ENCODE measurements around the gene RAB29.

RAB29 gene

DNA sequence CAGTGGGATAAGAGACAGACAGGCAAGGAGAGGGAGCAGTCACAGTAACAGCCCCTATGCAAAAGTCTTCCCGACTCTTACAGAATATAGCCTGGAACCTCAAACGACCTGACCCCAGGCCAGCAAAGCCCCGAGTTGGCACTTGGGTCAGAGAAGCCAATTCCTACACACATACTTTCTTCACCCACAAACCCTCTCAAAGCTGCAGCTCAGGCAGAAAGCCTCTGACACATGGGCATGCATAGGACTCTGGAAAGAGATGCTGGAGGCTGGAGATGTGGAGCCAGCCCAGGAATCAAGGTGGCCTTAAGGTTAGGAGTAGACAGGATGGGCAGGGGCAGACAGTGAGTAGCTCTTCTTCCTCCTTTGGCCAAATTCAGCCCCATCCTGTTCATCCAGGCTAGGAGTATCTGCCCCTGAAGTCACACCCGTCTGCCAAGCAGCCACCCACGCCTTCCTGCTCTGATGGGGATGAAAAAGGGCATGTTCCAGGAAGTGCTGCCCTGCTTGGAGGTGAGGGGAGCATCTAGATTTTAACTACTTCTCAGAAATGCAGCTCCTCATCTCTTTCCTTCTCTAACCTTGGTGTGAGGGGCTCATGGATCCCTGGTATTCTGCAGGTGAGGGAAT is 29.9 kb upstream of the RAB29 start:
- WGBS (ENCODE audit: insufficient coverage): 74% methylated on average over 4 of the region's 5 CpGs
- ChIA-PET CTCF (interaction anchor here (0.7 to 3.2 kb wide), 6 partner anchors 10 to 172 kb away, joined by 3 to 23 read pairs (median 10); no protein-coding TSS in a partner anchor), POLR2A (no interaction called here)
- Histone ChIP-seq H3K4me1 (ENCODE audit: control extremely low read depth in 1 of 4, control insufficient read depth in 4 of 4, insufficient read depth in 4 of 4, low read length in 3 of 4) (peaks cover 0 to 8% (median 0%) of the 10 kb centered on the region in 4 experiments), H3K9me3 (ENCODE audit: control extremely low read depth in 1 of 5, control insufficient read depth in 4 of 5, insufficient read depth in 2 of 5, low read depth in 1 of 5, low read length in 4 of 5) (no peaks in the 10 kb centered on the region), H3K27me3 (replicated peaks in 2 of 5; ENCODE audit: control insufficient read depth in 4 of 5, insufficient read depth in 5 of 5, low read length in 4 of 5) (no peaks in the 10 kb centered on the region), H3K27ac (ENCODE audit: insufficient read depth in 1 of 2, low read depth in 1 of 2, low read length in 2 of 2, poor library complexity in 1 of 2, severe bottlenecking in 2 of 2) (no peak overlapping the region), H3K36me3 (ENCODE audit: control insufficient read depth in 4 of 4, insufficient read depth in 4 of 4, low read length in 3 of 4) (peaks cover 0 to 14% (median 6%) of the 10 kb centered on the region in 4 experiments), H3K4me3 (ENCODE audit: control insufficient read depth in 1 of 7, extremely low read depth in 1 of 7, insufficient read depth in 4 of 7, low read depth in 2 of 7, low read length in 6 of 7) (no peak overlapping the region)
- DNase-seq: peak in 1 of 3 donors; percentile 9

DNA sequence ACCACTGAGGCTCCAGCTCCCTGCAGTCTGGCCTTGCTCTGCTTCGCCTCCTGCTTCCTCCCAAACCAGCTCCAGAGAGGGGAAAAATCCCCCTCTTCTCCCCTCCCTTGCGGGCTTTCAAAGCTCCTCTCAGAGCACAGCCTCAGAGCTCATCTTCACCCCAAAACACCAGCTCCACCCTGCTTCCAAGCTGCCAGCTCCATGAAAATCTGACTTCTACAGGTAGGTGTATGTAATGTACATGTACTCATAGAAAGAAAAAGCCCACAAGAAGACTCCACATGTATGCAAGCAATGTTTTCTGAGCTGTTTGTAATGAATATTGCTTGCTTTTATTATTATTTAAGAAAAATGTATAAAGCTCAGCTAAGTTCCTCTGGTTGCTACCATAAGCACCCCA is 29.3 kb upstream of the RAB29 start:
- H3K4me1 ChIP-seq (ENCODE audit: control extremely low read depth in 1 of 4, control insufficient read depth in 4 of 4, insufficient read depth in 4 of 4, low read length in 3 of 4): peaks cover 0 to 8% (median 0%) of the 10 kb centered on the region in 4 experiments
- CTCF ChIA-PET: interaction anchor here (0.7 to 3.2 kb wide), 5 partner anchors 10 to 173 kb away, joined by 3 to 23 read pairs (median 10); no protein-coding TSS in a partner anchor
- 100% methylated on average over 1 of the region's 2 CpGs for WGBS (ENCODE audit: insufficient coverage)
- no peak overlapping the region for H3K4me3 ChIP-seq (ENCODE audit: control insufficient read depth in 1 of 7, extremely low read depth in 1 of 7, insufficient read depth in 4 of 7, low read depth in 2 of 7, low read length in 6 of 7)
- H3K36me3 ChIP-seq (ENCODE audit: control insufficient read depth in 4 of 4, insufficient read depth in 4 of 4, low read length in 3 of 4): peaks cover 0 to 15% (median 6%) of the 10 kb centered on the region in 4 experiments
- no peaks in the 10 kb centered on the region for H3K9me3 ChIP-seq (ENCODE audit: control extremely low read depth in 1 of 5, control insufficient read depth in 4 of 5, insufficient read depth in 2 of 5, low read depth in 1 of 5, low read length in 4 of 5)
- H3K27ac ChIP-seq (ENCODE audit: insufficient read depth in 1 of 2, low read depth in 1 of 2, low read length in 2 of 2, poor library complexity in 1 of 2, severe bottlenecking in 2 of 2): no peak overlapping the region
- POLR2A ChIA-PET: no interaction called here
- no peak for DNase-seq
- H3K27me3 ChIP-seq (replicated peaks in 2 of 5; ENCODE audit: control insufficient read depth in 4 of 5, insufficient read depth in 5 of 5, low read length in 4 of 5): no peaks in the 10 kb centered on the region

GRCh38 chr1:205803986-205804385 is 28.7 kb upstream of the RAB29 start:
- ChIA-PET CTCF (interaction anchor here (1.6 to 3.2 kb wide), 4 partner anchors 9 to 173 kb away, joined by 10 to 23 read pairs (median 10); no protein-coding TSS in a partner anchor), POLR2A (no interaction called here)
- Histone ChIP-seq H3K27ac (ENCODE audit: insufficient read depth in 1 of 2, low read depth in 1 of 2, low read length in 2 of 2, poor library complexity in 1 of 2, severe bottlenecking in 2 of 2) (no peak overlapping the region), H3K4me3 (ENCODE audit: control insufficient read depth in 1 of 7, extremely low read depth in 1 of 7, insufficient read depth in 4 of 7, low read depth in 2 of 7, low read length in 6 of 7) (no peak overlapping the region), H3K36me3 (ENCODE audit: control insufficient read depth in 4 of 4, insufficient read depth in 4 of 4, low read length in 3 of 4) (peaks cover 2 to 17% (median 8%) of the 10 kb centered on the region in 4 experiments), H3K4me1 (ENCODE audit: control extremely low read depth in 1 of 4, control insufficient read depth in 4 of 4, insufficient read depth in 4 of 4, low read length in 3 of 4) (peaks cover 0 to 8% (median 0%) of the 10 kb centered on the region in 4 experiments), H3K9me3 (ENCODE audit: control extremely low read depth in 1 of 5, control insufficient read depth in 4 of 5, insufficient read depth in 2 of 5, low read depth in 1 of 5, low read length in 4 of 5) (no peaks in the 10 kb centered on the region), H3K27me3 (replicated peaks in 2 of 5; ENCODE audit: control insufficient read depth in 4 of 5, insufficient read depth in 5 of 5, low read length in 4 of 5) (no peaks in the 10 kb centered on the region)
- 67% methylated on average over 1 of the region's 4 CpGs for WGBS (ENCODE audit: insufficient coverage)
- no peak for DNase-seq

DNA sequence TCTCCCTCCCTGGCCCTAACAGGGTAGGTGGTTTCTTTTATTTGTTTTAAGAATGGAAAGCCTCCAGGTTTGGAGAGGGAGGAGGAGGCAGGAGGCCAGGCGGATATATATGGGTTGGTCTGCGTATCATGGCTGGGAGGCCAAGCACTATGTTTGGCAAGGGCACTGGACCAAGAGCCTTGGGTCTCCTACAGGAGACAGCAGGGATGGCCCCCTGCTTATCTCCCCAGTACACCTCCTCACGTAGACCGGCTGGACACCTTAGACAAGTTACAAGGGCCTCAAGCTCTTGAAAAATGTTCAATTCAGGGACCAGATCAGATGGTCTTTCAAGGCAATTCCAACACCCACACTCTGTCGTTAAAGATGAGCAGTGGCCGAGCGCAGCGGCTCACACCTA is 26.8 kb upstream of the RAB29 start:
- DNase-seq: no peak
- peaks cover 0 to 8% (median 0%) of the 10 kb centered on the region in 4 experiments for H3K4me1 ChIP-seq (ENCODE audit: control extremely low read depth in 1 of 4, control insufficient read depth in 4 of 4, insufficient read depth in 4 of 4, low read length in 3 of 4)
- ChIA-PET POLR2A (no interaction called here), CTCF (interaction anchor here (0.9 to 1.7 kb wide), 2 partner anchors 11 to 175 kb away, joined by 3 to 6 read pairs; no protein-coding TSS in a partner anchor)
- peaks cover 2 to 36% (median 16%) of the 10 kb centered on the region in 4 experiments for H3K36me3 ChIP-seq (ENCODE audit: control insufficient read depth in 4 of 4, insufficient read depth in 4 of 4, low read length in 3 of 4)
- no peak overlapping the region for H3K27ac ChIP-seq (ENCODE audit: insufficient read depth in 1 of 2, low read depth in 1 of 2, low read length in 2 of 2, poor library complexity in 1 of 2, severe bottlenecking in 2 of 2)
- H3K9me3 ChIP-seq (ENCODE audit: control extremely low read depth in 1 of 5, control insufficient read depth in 4 of 5, insufficient read depth in 2 of 5, low read depth in 1 of 5, low read length in 4 of 5): no peaks in the 10 kb centered on the region
- no peaks in the 10 kb centered on the region for H3K27me3 ChIP-seq (replicated peaks in 2 of 5; ENCODE audit: control insufficient read depth in 4 of 5, insufficient read depth in 5 of 5, low read length in 4 of 5)
- WGBS (ENCODE audit: insufficient coverage): 94% methylated on average over 4 of the region's 8 CpGs
- no peak overlapping the region for H3K4me3 ChIP-seq (ENCODE audit: control insufficient read depth in 1 of 7, extremely low read depth in 1 of 7, insufficient read depth in 4 of 7, low read depth in 2 of 7, low read length in 6 of 7)

- DNase-seq: no peak
- Histone ChIP-seq H3K36me3 (ENCODE audit: control insufficient read depth in 4 of 4, insufficient read depth in 4 of 4, low read length in 3 of 4) (peaks cover 5 to 46% (median 19%) of the 10 kb centered on the region in 4 experiments), H3K27ac (ENCODE audit: insufficient read depth in 1 of 2, low read depth in 1 of 2, low read length in 2 of 2, poor library complexity in 1 of 2, severe bottlenecking in 2 of 2) (no peak overlapping the region), H3K27me3 (replicated peaks in 2 of 5; ENCODE audit: control insufficient read depth in 4 of 5, insufficient read depth in 5 of 5, low read length in 4 of 5) (no peaks in the 10 kb centered on the region), H3K9me3 (ENCODE audit: control extremely low read depth in 1 of 5, control insufficient read depth in 4 of 5, insufficient read depth in 2 of 5, low read depth in 1 of 5, low read length in 4 of 5) (no peaks in the 10 kb centered on the region), H3K4me3 (ENCODE audit: control insufficient read depth in 1 of 7, extremely low read depth in 1 of 7, insufficient read depth in 4 of 7, low read depth in 2 of 7, low read length in 6 of 7) (no peak overlapping the region), H3K4me1 (ENCODE audit: control extremely low read depth in 1 of 4, control insufficient read depth in 4 of 4, insufficient read depth in 4 of 4, low read length in 3 of 4) (peaks cover 0 to 8% (median 0%) of the 10 kb centered on the region in 4 experiments)
- POLR2A ChIA-PET: no interaction called here
- 100% methylated on average over 3 of the region's 7 CpGs for WGBS (ENCODE audit: insufficient coverage)
- CTCF ChIA-PET: interaction anchor here (0.9 to 1.7 kb wide), 3 partner anchors 10 to 176 kb away, joined by 3 to 6 read pairs (median 6); no protein-coding TSS in a partner anchor
These were observed 25.9 kb upstream of the RAB29 start for GRCh38 chr1:205800981-205801703.

GRCh38 chr1:205800427-205800826 is 25.1 kb upstream of the RAB29 start:
- 98% methylated on average over 6 of the region's 7 CpGs for whole genome bisulfite sequencing (ENCODE audit: insufficient coverage)
- Histone ChIP-seq H3K36me3 (ENCODE audit: control insufficient read depth in 4 of 4, insufficient read depth in 4 of 4, low read length in 3 of 4) (peaks cover 5 to 53% (median 24%) of the 10 kb centered on the region in 4 experiments), H3K9me3 (ENCODE audit: control extremely low read depth in 1 of 5, control insufficient read depth in 4 of 5, insufficient read depth in 2 of 5, low read depth in 1 of 5, low read length in 4 of 5) (no peaks in the 10 kb centered on the region), H3K27ac (ENCODE audit: insufficient read depth in 1 of 2, low read depth in 1 of 2, low read length in 2 of 2, poor library complexity in 1 of 2, severe bottlenecking in 2 of 2) (no peak overlapping the region), H3K4me3 (ENCODE audit: control insufficient read depth in 1 of 7, extremely low read depth in 1 of 7, insufficient read depth in 4 of 7, low read depth in 2 of 7, low read length in 6 of 7) (no peak overlapping the region), H3K27me3 (replicated peaks in 2 of 5; ENCODE audit: control insufficient read depth in 4 of 5, insufficient read depth in 5 of 5, low read length in 4 of 5) (no peaks in the 10 kb centered on the region), H3K4me1 (ENCODE audit: control extremely low read depth in 1 of 4, control insufficient read depth in 4 of 4, insufficient read depth in 4 of 4, low read length in 3 of 4) (peaks cover 0 to 3% (median 0%) of the 10 kb centered on the region in 4 experiments)
- CTCF ChIA-PET: interaction anchor here (1.1 to 1.7 kb wide), 3 partner anchors 9 to 177 kb away, joined by 4 to 6 read pairs (median 6); no protein-coding TSS in a partner anchor
- POLR2A ChIA-PET: no interaction called here
- no peak for DNase-seq

DNA sequence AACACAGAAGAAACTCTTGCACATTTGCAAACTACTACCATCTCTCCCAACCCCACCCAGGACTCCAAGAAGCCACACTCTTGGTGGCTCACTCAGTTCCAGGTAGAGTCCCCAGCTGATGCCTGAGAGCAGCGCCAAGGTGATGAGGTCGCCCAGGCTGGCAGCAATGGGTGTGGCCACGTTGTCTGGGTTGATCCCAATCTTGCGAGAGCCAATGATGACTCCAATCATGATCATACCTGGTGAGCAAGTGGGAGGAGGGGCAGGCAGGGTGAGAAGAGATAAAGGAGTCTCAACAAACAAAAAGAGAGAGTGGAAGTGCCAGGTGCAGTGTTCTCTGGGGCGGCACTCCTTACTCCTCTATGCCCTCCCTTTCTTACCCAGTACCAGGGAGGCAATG is 23.3 kb upstream of the RAB29 start:
- ChIA-PET POLR2A (no interaction called here), CTCF (no interaction called here)
- H3K4me3 ChIP-seq (ENCODE audit: control insufficient read depth in 1 of 7, extremely low read depth in 1 of 7, insufficient read depth in 4 of 7, low read depth in 2 of 7, low read length in 6 of 7): no peak overlapping the region
- no peaks in the 10 kb centered on the region for H3K27me3 ChIP-seq (replicated peaks in 2 of 5; ENCODE audit: control insufficient read depth in 4 of 5, insufficient read depth in 5 of 5, low read length in 4 of 5)
- no peaks in the 10 kb centered on the region for H3K9me3 ChIP-seq (ENCODE audit: control extremely low read depth in 1 of 5, control insufficient read depth in 4 of 5, insufficient read depth in 2 of 5, low read depth in 1 of 5, low read length in 4 of 5)
- no peak overlapping the region for H3K27ac ChIP-seq (ENCODE audit: insufficient read depth in 1 of 2, low read depth in 1 of 2, low read length in 2 of 2, poor library complexity in 1 of 2, severe bottlenecking in 2 of 2)
- 82% methylated on average over 5 of the region's 5 CpGs for WGBS (ENCODE audit: insufficient coverage)
- no peak for DNase-seq
- H3K4me1 ChIP-seq (ENCODE audit: control extremely low read depth in 1 of 4, control insufficient read depth in 4 of 4, insufficient read depth in 4 of 4, low read length in 3 of 4): no peaks in the 10 kb centered on the region
- peaks cover 9 to 67% (median 30%) of the 10 kb centered on the region in 4 experiments for H3K36me3 ChIP-seq (ENCODE audit: control insufficient read depth in 4 of 4, insufficient read depth in 4 of 4, low read length in 3 of 4)
